B cell (primary cell): Measurements from ENCODE around the gene GAR1. TPM values are rescaled to one million over a fixed set of nuclear protein-coding genes. Genes with fewer than 3 reads are reported as not detected.

Source experiments
- ATAC-seq: fragments of 200-7000 bp; cut with Tn5 transposase; one replicate; pipeline ENCODE4 v1.10.0; 2021; ENCODE audit warnings: low read depth, mild to moderate bottlenecking, moderate number of reproducible peaks, moderate library complexity
- CTCF ChIA-PET: fragments of 350-600 bp; sonication (Branson Sonifier 250); formaldehyde crosslinking; loops from one replicate; lab custom pipeline; 2021; ENCODE audit warnings: antibody characterized with exemption, inconsistent platforms; lab: Charles Lee
- POLR2A ChIA-PET: fragments of 350-600 bp; sonication (Branson Sonifier 250); formaldehyde crosslinking; loops from one replicate; lab custom pipeline; 2021; ENCODE audit warnings: antibody characterized with exemption; lab: Charles Lee
- DNase-seq: peaks from one replicate; pipeline ENCODE4 v3.0.0; 2013
- H2AFZ ChIP-seq: 2 replicates; pipeline ENCODE4 v1.6.1; 2012; ENCODE audit warnings: mild to moderate bottlenecking, low read depth, low read length; ENCODE audit not compliant: insufficient read depth, poor library complexity, severe bottlenecking
- H3K27ac ChIP-seq, 2 donors: 1 replicate in 1 of 2; 2 replicates in 1 of 2; pipeline ENCODE4 v1.5.1; 2012 to 2013; ENCODE audit warnings: low read length in 2 of 2, mild to moderate bottlenecking in 2 of 2, moderate library complexity in 1 of 2
- H3K27me3 ChIP-seq, 4 experiments: fragments of 200-600 bp in 1 of 4; sonication (generic) in 1 of 4; replicated peaks in 1 of 4; 1 replicate in 2 of 4; 2 replicates in 2 of 4; pipeline versions ENCODE4 v1.6.1 to v1.7.0; 2013 to 2016; ENCODE audit warnings: low read length in 3 of 4, mild to moderate bottlenecking in 2 of 4, mixed read lengths in 1 of 4, moderate library complexity in 1 of 4; ENCODE audit not compliant: insufficient read depth in 4 of 4, control insufficient read depth in 3 of 4; ENCODE audit errors: control extremely low read depth in 1 of 4
- H3K36me3 ChIP-seq, 2 experiments: replicated peaks in 1 of 2; 1 replicate in 1 of 2; 2 replicates in 1 of 2; pipeline versions ENCODE4 v1.6.1 to v1.7.1; 2013; ENCODE audit warnings: low read length in 1 of 2; ENCODE audit not compliant: insufficient read depth in 2 of 2, control insufficient read depth in 1 of 2; ENCODE audit errors: control extremely low read depth in 1 of 2, extremely low read depth in 1 of 2
- H3K4me1 ChIP-seq, 2 donors: fragments of 200-600 bp in 1 of 2; sonication (generic) in 1 of 2; 1 replicate in 1 of 2; 2 replicates in 1 of 2; pipeline versions ENCODE4 v1.5.1 to v1.6.1; 2013 to 2017; ENCODE audit warnings: low read length in 2 of 2; ENCODE audit not compliant: control insufficient read depth in 2 of 2, insufficient read depth in 2 of 2
- H3K4me2 ChIP-seq: replicated peaks from 2 replicates; pipeline ENCODE3; 2012; ENCODE audit warnings: mild to moderate bottlenecking, low read depth, low read length; ENCODE audit not compliant: poor library complexity, severe bottlenecking
- H3K4me3 ChIP-seq, 5 experiments: fragments of 200-600 bp in 1 of 5; sonication (generic) in 1 of 5; 1 replicate in 3 of 5; 2 replicates in 2 of 5; pipeline versions ENCODE4 v1.5.1 to v1.7.0; 2011 to 2016; ENCODE audit warnings: low read length in 4 of 5, mild to moderate bottlenecking in 4 of 5, low read depth in 2 of 5, control low read depth in 1 of 5, moderate library complexity in 1 of 5; ENCODE audit not compliant: insufficient read depth in 1 of 5; ENCODE audit errors: control extremely low read depth in 1 of 5, extremely low read depth in 1 of 5
- H3K79me2 ChIP-seq: fragments of 200-600 bp; sonication (generic); one replicate; pipeline ENCODE4 v1.6.0; 2016; ENCODE audit warnings: low read length; ENCODE audit not compliant: control insufficient read depth, insufficient read depth
- H3K9ac ChIP-seq: fragments of 200-600 bp; sonication (generic); 2 replicates; pipeline ENCODE4 v1.6.1; 2017; ENCODE audit warnings: mild to moderate bottlenecking, low read length, moderate library complexity
- H3K9me3 ChIP-seq, 3 donors: one replicate each; pipeline versions ENCODE4 v1.6.1 to v1.7.1; 2013; ENCODE audit warnings: low read length in 2 of 3; ENCODE audit not compliant: control insufficient read depth in 2 of 3, insufficient read depth in 1 of 3; ENCODE audit errors: control extremely low read depth in 1 of 3
- H4K20me1 ChIP-seq: 2 replicates; pipeline ENCODE4 v1.6.0; 2012; ENCODE audit warnings: mild to moderate bottlenecking, low read length; ENCODE audit not compliant: insufficient read depth, control insufficient read depth, poor library complexity, severe bottlenecking
- H3K27ac Mint-ChIP-seq: one replicate; pipeline ENCODE4 v1.8.0; 2021; ENCODE audit warnings: mixed read lengths
- H3K27me3 Mint-ChIP-seq: one replicate; pipeline ENCODE4 v1.8.0; 2021; ENCODE audit warnings: mixed read lengths
- H3K4me1 Mint-ChIP-seq: one replicate; pipeline ENCODE4 v1.8.0; 2021; ENCODE audit warnings: mixed read lengths
- H3K4me3 Mint-ChIP-seq: one replicate; pipeline ENCODE4 v1.8.0; 2021; ENCODE audit warnings: mixed read lengths
- H3K9me3 Mint-ChIP-seq: one replicate; pipeline ENCODE4 v1.8.0; 2022; ENCODE audit warnings: mixed read lengths; ENCODE audit not compliant: insufficient read depth
- CTCF ChIP-seq: fragments of 200-600 bp; IDR thresholded peaks from one replicate; pipeline ENCODE4 v1.8.0; 2022; ENCODE audit warnings: antibody characterized with exemption, mild to moderate bottlenecking
- EZH2 ChIP-seq: IDR thresholded peaks from 2 replicates; pipeline ENCODE4 v1.6.1; 2012; ENCODE audit warnings: borderline replicate concordance, low read depth, mild to moderate bottlenecking, moderate library complexity, low read length; ENCODE audit not compliant: insufficient read depth, poor library complexity, severe bottlenecking
- WGBS: methylation state at CpG from one replicate; pipeline ENCODE4 v1.1.5; 2013; ENCODE audit warnings: missing lambda C conversion rate; ENCODE audit not compliant: insufficient coverage; 5-methylcytosine and 5-hydroxymethylcytosine counted together
- intact Hi-C: fragments of 100-400 bp; cut with micrococcal nuclease; formaldehyde crosslinking; loops from one replicate; pipeline ENCODE4 v1.10.0; 2022
- polyA plus RNA-seq: library from polyadenylated mRNA; depleted of rRNA; stranded (reverse); fragments of >200 nt; gene quantifications from 2 replicates; pipeline ENCODE4 v1.2.3, GENCODE V29; 2012
- total RNA-seq, 2 donors: library from RNA; stranded (reverse); fragments of 120-200 nt in 1 of 2; gene quantifications; 1 replicate in 1 of 2; 2 replicates in 1 of 2; pipeline versions ENCODE4 v1.2.3 to v1.2.4, GENCODE V29; 2013 to 2022

Gene GAR1
- total and polyA plus RNA-seq, 2 donors (not counting 1 experiment from before 2014, with no cell fraction given), result 4.5 to 10.0 TPM

- POLR2A ChIA-PET, result no interaction called here
- 90% methylated on average over 1 of the region's 1 CpG for WGBS
Observed at GRCh38 chr4:109816894-109817293, 1.3 kb downstream of the GAR1 start.

More at GRCh38 chr4:109816894-109817293, 1.3 kb downstream of the GAR1 start:
- no peaks in the 10 kb centered on the region for H3K9me3 Mint-ChIP-seq
- Histone ChIP-seq H3K9me3 (no peaks in the 10 kb centered on the region), H2AFZ (no peak overlapping the region), H3K9ac (no peak overlapping the region), H4K20me1 (no peaks in the 10 kb centered on the region), H3K79me2 (peaks cover 34% of the 10 kb centered on the region), H3K36me3 (peaks cover 0 to 19% of the 10 kb centered on the region in 2 experiments), H3K4me3 (no peak overlapping the region), H3K4me2 (peak overlapping the region; percentile 98), H3K27ac (no peak overlapping the region), H3K4me1 (peaks cover 14 to 16% of the 10 kb centered on the region in 2 donors), H3K27me3 (no peaks in the 10 kb centered on the region)
- intact Hi-C loops, result loop anchor here (10.0 kb wide), 2 partner anchors 1162 to 1192 kb away; partner anchors contain the start of genes OSTC and RPL34
- H3K4me3 Mint-ChIP-seq, result peak overlapping the region; percentile 99
- TF ChIP-seq CTCF (no peak), EZH2 (no peak)
- H3K27ac Mint-ChIP-seq, result peak overlapping the region; percentile 13
- CTCF ChIA-PET, result interaction anchor here (1.0 to 1.8 kb wide), 2 partner anchors 9 to 114 kb away, joined by 3 to 5 read pairs; partner anchors contain the start of gene CASP6
- DNase-seq (no peak), ATAC-seq (no peak)
- H3K27me3 Mint-ChIP-seq, result no peaks in the 10 kb centered on the region
- H3K4me1 Mint-ChIP-seq, result peaks cover 32% of the 10 kb centered on the region
